Smooth muscle cell (in vitro differentiated cells): ENCODE measurements around the gene DAB2IP. TPM values are rescaled to one million over a fixed set of nuclear protein-coding genes. Genes with fewer than 3 reads are reported as not detected.

ENCODE experiments used
- DNase-seq: peaks from one replicate; lab custom pipeline; 2025; ENCODE audit not compliant: unreplicated experiment; lab: John Stamatoyannopoulos, UW
- H2AFZ ChIP-seq: fragments of 200-600 bp; sonication (generic); 2 replicates; pipeline ENCODE4 v1.6.0; 2016; ENCODE audit warnings: antibody characterized with exemption, low read depth, mild to moderate bottlenecking
- H3F3A ChIP-seq: fragments of 200-600 bp; sonication (generic); 2 replicates; pipeline ENCODE4 v1.6.0; 2017; ENCODE audit warnings: antibody characterized with exemption, low read depth
- H3K27ac ChIP-seq: fragments of 200-600 bp; sonication (generic); 2 replicates; pipeline ENCODE4 v1.5.1; 2016; ENCODE audit warnings: low read depth, mild to moderate bottlenecking
- H3K27me3 ChIP-seq: fragments of 200-600 bp; sonication (generic); 2 replicates; pipeline ENCODE4 v1.6.1; 2016; ENCODE audit warnings: low read depth, mild to moderate bottlenecking
- H3K36me3 ChIP-seq: fragments of 200-600 bp; sonication (generic); 2 replicates; pipeline ENCODE4 v1.5.1; 2016; ENCODE audit warnings: low read depth
- H3K4me1 ChIP-seq: fragments of 200-600 bp; sonication (generic); 2 replicates; pipeline ENCODE4 v1.5.1; 2016; ENCODE audit warnings: low read depth
- H3K4me2 ChIP-seq: fragments of 200-600 bp; sonication (generic); 2 replicates; pipeline ENCODE4 v1.6.0; 2016; ENCODE audit warnings: mild to moderate bottlenecking
- H3K4me3 ChIP-seq: fragments of 200-600 bp; sonication (generic); 2 replicates; pipeline ENCODE4 v1.5.1; 2016; ENCODE audit warnings: mild to moderate bottlenecking
- H3K79me2 ChIP-seq: fragments of 200-600 bp; sonication (generic); 2 replicates; pipeline ENCODE4 v1.6.0; 2016; ENCODE audit warnings: low read depth, mild to moderate bottlenecking
- H3K9ac ChIP-seq: fragments of 200-600 bp; sonication (generic); 2 replicates; pipeline ENCODE4 v1.6.0; 2016; ENCODE audit warnings: low read depth
- H3K9me3 ChIP-seq: fragments of 200-600 bp; sonication (generic); replicated peaks from 2 replicates; pipeline ENCODE4 v1.5.1; 2016; ENCODE audit warnings: low read depth
- H4K20me1 ChIP-seq: fragments of 200-600 bp; sonication (generic); 2 replicates; pipeline ENCODE4 v1.6.0; 2016; ENCODE audit warnings: low read depth
- WGBS: methylation state at CpG from one replicate; pipeline ENCODE4 v1.1.7; 2016; ENCODE audit warnings: low lambda C conversion rate; 5-methylcytosine and 5-hydroxymethylcytosine counted together
- polyA plus RNA-seq: library from polyadenylated mRNA; unstranded; fragments of >200 nt; fragmentation: Nextera tagmentation; extraction: Ambion mirVana; gene quantifications from 2 replicates; pipeline ENCODE4 v1.2.1, GENCODE V29; 2016
- total RNA-seq: library from RNA; depleted of rRNA; stranded (reverse); fragments of >200 nt; gene quantifications from 2 replicates; pipeline ENCODE4 v1.2.3, GENCODE V29; 2014
- TF ChIP-seq, protein P1 (sequence below): fragments of 200-600 bp; sonication (generic); IDR thresholded peaks from 2 replicates; pipeline ENCODE4 v1.5.1; 2017; ENCODE audit warnings: borderline replicate concordance, mild to moderate bottlenecking, antibody characterized with exemption; ENCODE audit not compliant: insufficient read depth, poor library complexity, severe bottlenecking

Gene DAB2IP
- total and polyA plus RNA-seq, 2 experiments from 2014 or later = 10.4 to 15.5 TPM

DNA sequence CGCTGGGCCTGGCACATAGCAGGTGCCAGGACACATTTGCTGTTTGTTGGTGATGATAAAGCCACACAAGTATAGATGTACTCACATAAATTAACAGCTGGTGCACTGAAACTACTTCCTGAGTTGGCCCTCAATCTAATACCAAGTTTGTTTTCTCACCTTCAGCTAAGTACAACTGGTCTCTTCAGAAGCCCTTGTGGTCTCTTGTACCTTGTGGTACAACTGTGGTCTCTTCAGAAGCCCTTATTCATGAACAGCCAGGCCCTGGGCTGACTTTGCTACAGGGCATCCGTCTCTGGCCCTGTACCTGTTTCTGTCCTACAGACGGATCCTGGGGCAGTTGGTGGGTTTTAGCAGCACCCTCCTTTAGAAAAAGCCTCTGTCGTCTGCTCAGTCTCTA is 81.5 kb downstream of the DAB2IP start:
- H3K9me3 ChIP-seq = no peaks in the 10 kb centered on the region
- WGBS = 78% methylated on average over 4 of the region's 4 CpGs
- peaks cover 49% of the 10 kb centered on the region for H3K79me2 ChIP-seq
- no peaks in the 10 kb centered on the region for H3F3A ChIP-seq
- H3K27ac ChIP-seq = no peak overlapping the region
- peaks cover 14% of the 10 kb centered on the region for H3K4me1 ChIP-seq
- TF ChIP-seq, protein P1, sequence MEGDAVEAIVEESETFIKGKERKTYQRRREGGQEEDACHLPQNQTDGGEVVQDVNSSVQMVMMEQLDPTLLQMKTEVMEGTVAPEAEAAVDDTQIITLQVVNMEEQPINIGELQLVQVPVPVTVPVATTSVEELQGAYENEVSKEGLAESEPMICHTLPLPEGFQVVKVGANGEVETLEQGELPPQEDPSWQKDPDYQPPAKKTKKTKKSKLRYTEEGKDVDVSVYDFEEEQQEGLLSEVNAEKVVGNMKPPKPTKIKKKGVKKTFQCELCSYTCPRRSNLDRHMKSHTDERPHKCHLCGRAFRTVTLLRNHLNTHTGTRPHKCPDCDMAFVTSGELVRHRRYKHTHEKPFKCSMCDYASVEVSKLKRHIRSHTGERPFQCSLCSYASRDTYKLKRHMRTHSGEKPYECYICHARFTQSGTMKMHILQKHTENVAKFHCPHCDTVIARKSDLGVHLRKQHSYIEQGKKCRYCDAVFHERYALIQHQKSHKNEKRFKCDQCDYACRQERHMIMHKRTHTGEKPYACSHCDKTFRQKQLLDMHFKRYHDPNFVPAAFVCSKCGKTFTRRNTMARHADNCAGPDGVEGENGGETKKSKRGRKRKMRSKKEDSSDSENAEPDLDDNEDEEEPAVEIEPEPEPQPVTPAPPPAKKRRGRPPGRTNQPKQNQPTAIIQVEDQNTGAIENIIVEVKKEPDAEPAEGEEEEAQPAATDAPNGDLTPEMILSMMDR = no peak
- H3K4me2 ChIP-seq = no peak overlapping the region
- no peak overlapping the region for H3K4me3 ChIP-seq
- no peaks in the 10 kb centered on the region for H3K27me3 ChIP-seq
- no peak overlapping the region for H3K9ac ChIP-seq
- H4K20me1 ChIP-seq = peaks cover 96% of the 10 kb centered on the region
- no peaks in the 10 kb centered on the region for H3K36me3 ChIP-seq
- DNase-seq = no peak
- no peak overlapping the region for H2AFZ ChIP-seq

DNA sequence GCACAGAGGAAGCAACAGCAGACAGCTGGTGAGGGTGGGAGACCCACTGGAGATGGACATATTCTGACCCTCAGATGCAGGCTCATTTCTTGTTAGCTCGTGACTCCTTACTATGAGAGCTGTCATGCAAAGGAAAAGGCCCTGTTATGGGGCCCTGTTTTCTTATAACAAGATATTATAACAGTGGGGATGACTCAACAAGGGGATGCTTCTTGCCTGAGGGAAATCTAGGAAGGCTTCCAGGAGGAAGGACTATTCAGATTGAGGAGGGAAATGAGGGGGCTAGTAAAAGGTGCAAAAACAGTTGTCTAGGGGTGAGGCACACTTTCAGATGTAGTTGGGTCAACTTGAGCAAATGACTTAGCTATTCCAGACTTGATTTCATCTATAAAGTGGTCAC is 83.0 kb downstream of the DAB2IP start:
- TF ChIP-seq, protein P1 = no peak
- no peaks in the 10 kb centered on the region for H3K36me3 ChIP-seq
- no peaks in the 10 kb centered on the region for H3K27me3 ChIP-seq
- H3K4me1 ChIP-seq = peaks cover 14% of the 10 kb centered on the region
- peak overlapping the region; percentile 72 for H3K27ac ChIP-seq
- DNase-seq = no peak
- H2AFZ ChIP-seq = no peak overlapping the region
- WGBS = 71% methylated on average over 1 of the region's 1 CpG
- peaks cover 96% of the 10 kb centered on the region for H4K20me1 ChIP-seq
- H3K9ac ChIP-seq = no peak overlapping the region
- H3K79me2 ChIP-seq = peaks cover 46% of the 10 kb centered on the region
- H3K9me3 ChIP-seq = no peaks in the 10 kb centered on the region
- H3K4me2 ChIP-seq = peak overlapping the region; percentile 36
- no peak overlapping the region for H3K4me3 ChIP-seq
- H3F3A ChIP-seq = peaks cover 2% of the 10 kb centered on the region

DNA sequence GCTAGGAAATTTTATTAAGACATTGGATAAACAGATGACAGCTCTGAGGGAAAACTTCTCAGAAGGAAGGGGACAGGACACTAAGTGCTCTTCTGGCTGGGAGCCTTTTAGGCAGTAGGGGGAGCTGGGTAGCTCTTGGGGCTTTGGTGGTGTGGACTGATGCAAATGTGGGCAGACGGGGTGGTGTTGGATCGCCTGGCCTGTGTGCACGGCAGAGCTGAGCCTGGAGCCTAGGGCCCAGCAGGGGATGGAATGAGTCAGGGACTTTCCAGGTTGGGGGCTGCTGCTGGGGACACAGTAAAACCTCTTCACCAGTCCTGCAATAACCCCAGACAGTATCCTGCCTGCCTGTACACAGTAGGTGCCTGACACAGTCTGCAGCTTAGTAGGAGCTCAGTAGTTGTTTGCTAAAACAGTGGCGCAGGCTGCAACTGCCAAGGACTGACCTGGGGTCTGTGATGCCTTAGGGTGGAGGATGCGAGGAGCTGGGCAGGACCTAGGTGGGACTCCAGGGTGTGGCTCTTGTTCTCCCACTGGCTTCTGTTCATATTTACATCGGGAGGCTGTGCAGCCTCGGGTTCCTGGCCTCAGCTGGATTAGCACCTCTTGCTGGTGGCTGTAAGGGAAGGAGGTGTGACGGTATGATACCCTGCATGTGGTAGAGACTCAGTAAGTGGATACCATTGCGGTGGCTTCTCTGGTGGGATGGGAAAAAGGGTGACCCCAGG is 83.8 kb downstream of the DAB2IP start:
- Histone ChIP-seq H3K4me2 (peak overlapping the region; percentile 97), H3K4me1 (peaks cover 20% of the 10 kb centered on the region), H3K9me3 (no peaks in the 10 kb centered on the region), H2AFZ (no peak overlapping the region), H4K20me1 (peaks cover 96% of the 10 kb centered on the region), H3K36me3 (no peaks in the 10 kb centered on the region), H3K79me2 (peaks cover 48% of the 10 kb centered on the region), H3F3A (peaks cover 4% of the 10 kb centered on the region), H3K9ac (peak overlapping the region; percentile 43), H3K4me3 (no peak overlapping the region), H3K27ac (peak overlapping the region; percentile 72), H3K27me3 (no peaks in the 10 kb centered on the region)
- 16% methylated on average over 9 of the region's 9 CpGs for WGBS
- peak; percentile 10 for DNase-seq
- TF ChIP-seq, protein P1 = peak; percentile 37
